HG03558 (cell line): Measurements from ENCODE around the gene NCL.
"Not testable (repeated sequence)": the region's sequence is repeated elsewhere in the genome, so short reads cannot be mapped to it uniquely, and the experiment has no call there.

Experiments used
- ATAC-seq: cut with Tn5 transposase; IDR thresholded peaks from one replicate; pipeline ENCODE4 v1.9.1; 2021; ENCODE audit warnings: moderate number of reproducible peaks; ENCODE audit not compliant: unreplicated experiment; ENCODE audit errors: extremely low read depth

NCL gene

DNA sequence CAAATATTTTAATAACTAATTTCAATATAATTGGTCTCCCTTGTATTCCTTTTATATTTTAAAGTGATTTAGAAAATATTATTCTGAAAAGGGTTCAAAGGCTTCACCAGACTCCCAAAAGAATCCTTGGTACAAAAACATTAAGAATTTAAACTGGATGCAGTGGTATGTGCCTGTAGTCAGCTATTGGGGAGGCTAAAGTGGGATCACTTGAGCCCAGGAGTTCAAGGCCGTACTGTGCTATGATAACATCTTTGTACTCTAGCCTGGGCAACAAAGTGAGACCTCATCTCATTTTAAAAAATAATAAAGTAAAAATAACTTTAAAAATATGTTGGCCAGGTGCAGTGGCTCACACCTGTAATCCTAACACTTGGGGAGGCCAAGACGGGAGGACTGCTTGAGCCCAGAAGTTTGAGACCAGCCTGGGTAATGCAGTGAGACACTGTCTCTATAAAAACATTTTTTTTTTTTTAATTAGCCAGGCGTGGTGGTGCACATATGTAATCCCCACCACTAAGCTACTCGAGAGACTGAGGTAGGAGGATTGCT is 14.7 kb downstream of the NCL start:
- no peak for ATAC-seq

DNA sequence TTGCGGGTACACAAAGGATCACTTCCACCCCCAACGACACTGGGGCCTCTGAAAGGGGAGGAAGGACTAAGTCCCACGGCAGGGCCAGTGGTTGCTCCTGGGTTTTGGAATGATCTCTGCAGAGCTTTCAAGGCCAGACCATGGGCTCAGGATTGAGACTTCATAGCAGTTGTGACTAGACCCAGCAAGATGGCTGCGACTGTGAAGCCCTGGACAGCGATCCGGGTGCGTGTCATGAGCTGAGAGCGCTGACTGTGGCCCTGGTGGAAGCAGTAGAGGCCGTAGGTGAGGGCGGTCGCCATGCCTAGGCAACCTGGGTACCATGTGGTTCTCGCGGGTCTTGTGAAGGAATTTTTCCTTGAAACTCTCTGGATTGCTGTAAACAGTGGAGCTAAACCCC is 27.3 kb downstream of the NCL start:
- ATAC-seq, result no peak

DNA sequence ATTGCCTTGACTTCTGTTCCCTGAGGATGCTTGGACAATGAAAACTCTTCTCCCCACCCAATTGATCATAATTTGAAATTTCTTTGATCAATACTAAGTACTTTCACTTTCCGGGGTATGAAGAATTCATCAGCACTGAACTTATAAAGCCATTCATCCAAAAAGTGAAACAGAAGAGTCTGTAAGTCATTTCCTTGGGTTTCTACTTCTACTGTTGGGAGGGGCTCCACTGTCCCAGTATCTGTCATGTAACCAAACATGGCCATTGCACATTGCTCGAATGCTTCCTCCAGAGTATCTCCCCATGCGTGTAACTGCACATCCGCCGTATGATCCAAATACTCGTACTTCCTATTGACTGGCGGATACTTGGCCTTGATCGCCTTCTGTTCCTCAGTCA is 30.3 kb downstream of the NCL start:
- ATAC-seq, result no peak

DNA sequence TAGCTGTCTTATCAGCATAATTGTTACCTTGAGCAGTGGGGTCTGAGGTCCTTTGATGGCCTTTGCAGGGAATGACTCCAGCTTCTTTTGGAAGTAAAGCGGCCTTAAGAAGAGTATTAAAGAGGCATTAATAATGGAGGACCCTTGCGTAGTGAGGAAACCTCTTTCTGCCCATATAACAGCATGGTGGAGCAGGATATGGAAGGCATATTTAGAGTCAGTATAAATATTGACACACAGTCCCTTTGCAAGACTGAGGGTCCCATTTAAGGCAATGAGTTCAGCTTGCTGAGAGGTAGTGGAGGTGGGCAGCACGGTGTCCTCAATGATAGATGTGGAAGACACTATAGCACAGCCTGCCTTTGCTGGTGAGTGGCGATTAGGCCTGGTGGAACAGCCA is 32.7 kb downstream of the NCL start:
- ATAC-seq, result no peak

DNA sequence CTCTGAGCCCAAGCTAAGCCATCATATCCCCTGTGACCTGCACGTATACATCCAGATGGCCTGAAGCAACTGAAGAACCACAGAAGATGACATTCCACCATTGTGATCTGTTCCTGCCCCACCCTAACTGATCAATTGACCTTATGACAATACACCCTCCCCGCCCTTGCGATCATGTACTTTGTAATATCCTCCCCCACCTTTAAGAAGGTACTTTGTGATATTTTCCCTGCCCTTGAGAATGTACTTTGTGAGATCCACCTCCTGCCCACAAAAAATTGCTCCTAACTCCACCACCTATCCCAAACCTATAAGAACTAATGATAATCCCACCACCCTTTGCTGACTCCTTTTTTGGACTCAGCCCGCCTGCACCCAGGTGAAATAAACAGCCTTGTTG is 33.8 kb downstream of the NCL start:
- ATAC-seq, result not testable (repeated sequence)

DNA sequence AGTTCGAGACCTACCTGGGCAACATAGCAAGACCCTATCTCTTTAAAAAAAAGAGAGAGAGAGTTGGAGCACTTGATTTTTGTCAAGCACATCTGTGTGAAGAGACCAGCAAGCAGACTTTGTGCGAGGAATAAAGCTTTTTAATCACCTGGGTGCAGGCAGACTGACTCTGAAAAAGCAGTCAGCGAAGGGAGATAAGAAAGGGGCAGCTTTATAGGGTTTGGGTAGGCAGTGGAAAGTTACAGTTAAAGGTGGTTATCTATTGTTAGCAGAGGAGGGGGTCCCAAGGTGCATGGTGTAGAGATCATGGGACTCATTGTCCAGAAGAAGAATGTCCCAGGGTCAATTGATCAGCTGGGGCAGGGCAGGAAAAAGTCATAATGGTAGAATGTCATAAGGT is 34.4 kb downstream of the NCL start:
- no peak for ATAC-seq

DNA sequence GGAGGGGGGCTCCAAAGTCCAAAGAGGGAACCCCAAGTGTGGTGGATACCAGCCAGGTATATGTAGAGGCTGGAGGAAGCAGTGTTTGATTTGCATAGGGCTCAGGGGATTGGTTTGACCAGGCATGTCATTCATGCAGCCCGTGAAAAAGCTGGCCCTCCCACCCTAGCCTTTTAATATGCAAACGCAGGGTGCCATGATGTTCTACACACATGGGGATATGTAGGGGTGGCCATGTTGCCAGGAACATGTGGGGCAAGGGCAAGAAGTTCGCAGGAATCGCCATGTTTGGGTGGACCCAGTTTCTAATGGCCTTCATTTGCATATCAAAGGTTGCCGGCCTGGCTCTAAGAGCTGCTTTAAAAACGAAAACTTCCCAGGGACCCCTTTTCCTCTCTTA is 35.1 kb downstream of the NCL start:
- no peak for ATAC-seq

DNA sequence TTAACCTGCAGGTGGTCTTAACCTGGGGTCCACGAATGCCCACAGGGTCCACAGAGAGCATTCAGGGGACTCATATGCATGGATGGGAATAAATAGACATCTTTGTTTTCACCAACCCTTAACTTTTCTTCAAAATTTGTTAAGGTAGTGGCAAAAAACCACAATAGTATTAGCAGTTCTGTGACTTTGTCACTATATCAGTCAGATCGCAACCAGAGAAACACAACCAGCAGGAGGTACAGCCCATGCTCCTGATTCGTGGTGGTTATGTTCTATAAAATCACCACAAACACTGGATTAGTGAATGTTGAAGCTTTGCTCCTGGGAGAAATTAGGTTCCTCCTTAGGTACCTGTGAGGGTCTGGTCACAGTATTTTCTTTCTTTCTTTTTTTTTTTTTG is 37.2 kb downstream of the NCL start:
- no peak for ATAC-seq

DNA sequence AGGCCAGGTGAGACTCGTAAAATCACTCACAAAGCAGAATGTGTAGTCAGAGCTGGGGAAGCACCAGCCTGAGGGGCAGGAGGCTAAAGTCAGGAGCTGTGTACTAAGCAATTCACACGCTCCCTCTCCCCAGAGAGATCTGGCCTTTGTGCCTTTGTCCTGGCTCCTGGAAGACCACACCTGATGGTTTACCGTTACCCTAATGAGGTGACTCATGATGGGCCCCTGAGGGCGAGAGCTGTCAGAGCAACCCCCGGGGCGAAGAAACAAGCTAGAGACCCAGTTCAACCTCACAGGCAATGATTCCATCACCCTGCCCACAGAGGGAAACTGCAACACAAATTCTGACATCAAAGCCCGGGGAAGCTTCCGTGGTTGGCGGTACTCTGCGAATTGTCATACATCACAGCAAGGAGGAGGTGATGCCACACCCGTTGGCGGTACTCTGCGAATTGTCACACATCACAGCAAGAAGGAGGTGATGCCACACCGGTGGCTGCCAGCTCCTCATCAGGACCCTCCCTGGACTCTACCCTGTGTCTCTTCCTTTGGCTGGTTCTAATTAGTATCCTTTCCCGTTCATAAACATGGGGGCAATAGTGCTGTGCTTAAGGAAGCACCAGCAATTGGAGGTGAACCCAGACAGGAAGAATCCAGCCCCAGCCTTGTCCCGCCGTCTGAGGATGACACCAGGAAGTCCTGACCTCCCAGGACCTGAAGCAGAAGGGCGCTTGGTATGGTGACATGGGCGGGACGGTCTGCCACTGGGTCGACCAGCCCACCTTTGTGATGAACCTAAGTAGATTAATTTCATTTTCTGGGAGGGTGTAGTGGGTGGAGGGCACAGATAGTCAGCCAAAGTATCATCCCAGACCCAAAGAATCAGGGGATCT is 38.2 kb downstream of the NCL start:
- no peak for ATAC-seq

DNA sequence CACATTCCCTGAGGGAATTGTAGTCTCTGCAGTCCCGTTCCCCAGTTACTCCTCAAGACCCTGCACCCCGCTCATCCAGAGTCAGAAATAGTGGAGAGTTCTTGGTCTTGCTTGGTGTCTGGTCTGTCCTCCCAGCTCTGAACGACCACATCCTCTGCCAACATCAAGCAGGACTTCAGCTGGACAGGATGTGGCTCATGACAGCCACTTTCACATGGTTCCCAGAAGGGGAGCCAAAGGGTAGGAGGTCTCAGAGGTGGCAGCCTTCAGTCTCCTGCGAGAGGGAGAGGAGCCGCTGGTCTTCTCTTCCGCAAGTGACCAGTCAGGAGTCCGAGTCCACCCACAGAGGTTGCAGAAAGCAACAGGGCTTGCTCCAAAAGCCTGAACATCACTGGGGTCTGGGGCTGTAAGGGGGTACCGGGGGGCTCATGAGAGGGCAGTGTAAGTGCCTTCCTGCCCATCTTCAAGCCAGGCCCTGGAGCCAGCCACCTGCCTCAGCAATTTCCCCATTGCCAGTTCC is 38.9 kb downstream of the NCL start:
- ATAC-seq, result no peak

DNA sequence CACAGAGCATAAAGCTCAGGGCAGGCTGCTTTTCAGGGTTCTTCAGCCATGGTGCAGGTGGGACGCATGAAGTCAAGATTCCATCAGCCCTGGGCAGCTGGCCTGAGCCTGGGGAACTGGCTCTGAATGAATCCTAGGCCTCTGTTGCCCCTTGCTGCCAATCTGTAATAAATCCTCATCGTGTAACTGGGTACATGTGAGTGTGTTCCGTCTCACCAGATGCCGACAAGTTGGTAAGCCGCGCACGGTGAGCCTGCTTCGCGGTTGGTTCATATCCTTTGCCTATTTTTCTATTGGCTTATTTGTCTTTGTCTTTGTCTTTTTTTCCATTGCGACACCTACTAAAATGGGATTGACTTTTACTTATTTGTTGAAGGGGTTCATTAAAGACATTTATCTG is 41.1 kb downstream of the NCL start:
- ATAC-seq, result no peak

DNA sequence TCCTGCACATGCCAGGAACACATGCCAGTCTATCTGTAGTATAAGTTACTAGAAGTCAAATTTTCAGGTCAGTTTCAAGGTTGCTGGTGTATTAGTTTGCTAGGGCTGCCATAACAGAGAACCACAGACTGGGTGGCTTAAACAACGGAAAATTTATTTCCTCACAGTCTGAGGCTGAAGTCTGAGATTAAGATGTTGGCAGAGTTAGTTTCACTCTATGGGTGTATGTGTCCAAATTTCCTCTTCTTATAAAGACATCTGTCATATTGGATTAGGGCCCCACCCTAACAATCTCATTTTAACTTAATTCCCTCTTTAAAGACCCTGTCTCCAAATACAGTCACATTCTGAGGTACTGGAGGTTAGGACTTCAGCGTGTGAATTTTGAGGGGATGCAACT is 42.2 kb downstream of the NCL start:
- ATAC-seq, result no peak

DNA sequence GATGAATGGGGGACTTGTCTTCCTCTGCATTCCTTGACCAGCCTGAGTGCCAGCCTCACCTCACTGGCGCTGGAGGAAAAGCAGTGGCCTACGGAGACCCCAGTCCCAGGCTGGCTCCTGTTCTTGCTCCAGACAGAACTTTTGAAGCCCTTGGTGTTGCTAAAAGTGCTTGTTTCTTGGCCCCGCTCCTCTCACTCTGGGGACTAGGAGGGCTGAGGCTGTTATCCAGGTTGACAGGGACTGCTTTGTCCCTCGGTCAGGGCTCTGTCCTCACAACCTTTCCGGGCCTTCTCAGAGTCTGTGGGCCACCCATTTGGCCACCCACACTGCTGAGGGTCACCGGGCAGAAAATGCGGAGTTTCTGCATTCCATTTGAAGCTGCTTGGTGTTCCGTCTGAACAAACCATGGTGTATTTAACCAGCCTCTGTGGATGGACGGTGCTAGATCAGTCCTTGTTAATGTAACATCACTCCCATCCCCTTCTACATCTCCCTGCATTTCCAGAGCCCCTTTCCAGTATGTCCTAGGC is 43.2 kb downstream of the NCL start:
- ATAC-seq, result no peak

DNA sequence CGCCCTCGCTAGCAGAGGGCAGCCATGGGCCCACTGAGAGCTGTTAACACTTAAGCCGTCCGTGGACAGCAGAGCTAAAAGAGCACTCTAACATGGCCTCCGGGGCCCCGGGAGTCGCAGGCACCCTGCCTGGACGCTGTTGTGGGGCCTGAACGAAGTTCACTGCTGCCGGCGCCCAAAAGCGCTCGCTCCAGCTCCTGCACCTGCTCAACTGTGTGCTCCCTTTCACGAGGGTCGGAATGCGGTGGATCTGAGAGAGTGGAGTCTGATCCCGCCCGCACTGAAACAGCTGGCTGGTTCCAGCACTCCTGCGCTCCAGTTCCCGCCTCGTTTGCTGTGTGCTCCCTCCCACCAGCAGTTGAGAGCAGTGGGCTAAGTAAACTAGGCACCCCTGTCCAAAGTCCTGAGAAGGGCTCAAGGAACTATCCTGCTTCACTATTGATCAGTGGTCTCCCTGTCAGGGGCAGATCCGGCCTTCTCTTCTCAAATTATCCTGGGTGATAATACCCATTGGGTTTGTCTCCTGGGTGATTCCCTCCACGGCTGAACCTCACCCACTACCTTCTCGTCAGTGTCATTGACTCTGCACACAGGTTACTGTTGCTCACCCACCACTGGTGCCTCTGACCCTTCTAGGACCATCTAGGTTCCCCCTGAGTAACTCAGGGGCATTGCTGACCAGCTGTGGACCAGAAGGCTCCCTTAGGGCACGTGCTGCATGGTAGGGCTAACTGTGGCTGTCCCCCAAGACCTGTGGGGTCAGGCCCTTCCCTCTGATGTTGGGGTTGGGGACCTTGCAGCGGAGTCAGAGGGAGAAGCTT is 45.3 kb downstream of the NCL start:
- no peak for ATAC-seq

DNA sequence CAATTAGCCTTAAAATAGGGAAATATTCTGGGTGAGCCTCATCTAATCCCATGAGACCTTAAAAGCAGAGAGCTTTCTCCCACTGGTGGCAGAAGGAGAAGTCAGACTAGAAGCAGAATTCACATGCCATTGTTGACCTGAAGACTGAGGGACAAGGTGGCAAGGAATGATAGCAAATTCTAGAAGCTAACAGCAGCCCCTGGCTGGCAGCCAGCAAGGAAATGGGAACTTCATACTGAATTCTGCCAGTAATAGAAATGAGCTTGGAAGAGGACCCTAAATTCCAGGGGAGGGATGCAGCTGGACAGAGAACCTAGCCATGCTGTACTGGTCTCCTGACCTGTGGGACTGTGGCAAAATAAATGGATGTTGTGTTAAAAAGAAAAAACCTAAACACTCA is 49.3 kb downstream of the NCL start:
- no peak for ATAC-seq

DNA sequence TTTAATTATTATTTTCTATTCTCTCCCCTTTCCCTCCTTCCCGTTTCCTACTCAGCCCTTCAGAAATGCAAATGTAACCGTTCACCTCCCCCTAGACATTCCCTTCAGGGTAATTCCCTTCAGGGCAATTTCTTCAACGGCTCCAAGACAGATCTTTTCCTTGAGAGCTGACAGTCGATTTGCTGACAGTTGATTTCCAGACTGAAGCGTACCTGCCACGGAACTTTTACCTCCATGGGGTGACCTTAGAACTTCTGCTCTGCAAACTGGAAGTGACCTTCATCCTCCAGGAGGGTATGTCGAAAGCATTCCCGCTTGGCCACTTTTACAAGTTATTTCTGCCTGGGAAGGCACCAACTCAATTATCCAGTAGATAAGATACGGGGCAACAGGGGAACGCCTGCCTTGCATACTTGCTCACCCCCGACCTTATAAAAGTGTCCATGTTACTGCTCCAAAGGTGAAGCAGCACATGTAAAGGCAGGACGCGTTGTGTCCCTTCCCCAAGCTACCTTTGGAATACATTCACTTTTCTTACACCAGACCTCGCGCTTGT is 50.3 kb downstream of the NCL start:
- no peak for ATAC-seq

DNA sequence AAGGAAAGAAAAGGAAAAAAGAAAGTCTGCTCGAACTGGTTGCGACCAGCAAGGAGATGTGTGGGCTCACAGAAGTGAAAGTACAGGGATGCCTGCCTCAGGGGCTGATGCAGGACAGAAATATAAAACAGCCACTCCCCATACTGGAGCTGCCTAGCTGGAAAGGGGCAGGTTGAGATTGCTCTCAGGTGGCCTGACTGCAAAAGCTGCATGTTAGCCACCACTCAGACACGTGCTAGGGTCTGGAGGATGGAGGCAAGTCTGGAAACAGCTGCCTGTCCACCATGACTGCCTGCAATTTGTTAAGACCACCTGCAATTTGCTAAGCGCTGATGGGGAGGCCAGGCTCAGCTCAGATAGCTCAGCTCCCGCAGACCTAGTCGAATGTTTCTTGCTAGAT is 50.8 kb downstream of the NCL start:
- no peak for ATAC-seq

DNA sequence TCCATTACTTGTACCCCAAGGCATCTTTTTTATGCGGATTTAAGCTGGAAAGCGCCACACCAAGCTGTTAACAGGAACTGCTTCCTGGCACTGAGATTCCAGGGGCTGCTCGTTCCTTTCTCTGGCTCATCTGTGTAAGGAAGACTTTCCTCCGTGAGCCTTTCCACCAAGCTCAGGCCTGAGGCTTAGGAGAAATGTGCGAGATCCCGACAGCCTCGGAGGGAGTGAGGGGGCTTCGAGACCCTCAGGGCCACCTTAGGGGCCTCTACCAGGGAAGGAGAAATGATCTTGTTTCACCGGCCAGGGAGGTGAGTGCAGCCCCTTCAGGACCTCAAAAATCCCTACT is 51.7 kb downstream of the NCL start:
- no peak for ATAC-seq

DNA sequence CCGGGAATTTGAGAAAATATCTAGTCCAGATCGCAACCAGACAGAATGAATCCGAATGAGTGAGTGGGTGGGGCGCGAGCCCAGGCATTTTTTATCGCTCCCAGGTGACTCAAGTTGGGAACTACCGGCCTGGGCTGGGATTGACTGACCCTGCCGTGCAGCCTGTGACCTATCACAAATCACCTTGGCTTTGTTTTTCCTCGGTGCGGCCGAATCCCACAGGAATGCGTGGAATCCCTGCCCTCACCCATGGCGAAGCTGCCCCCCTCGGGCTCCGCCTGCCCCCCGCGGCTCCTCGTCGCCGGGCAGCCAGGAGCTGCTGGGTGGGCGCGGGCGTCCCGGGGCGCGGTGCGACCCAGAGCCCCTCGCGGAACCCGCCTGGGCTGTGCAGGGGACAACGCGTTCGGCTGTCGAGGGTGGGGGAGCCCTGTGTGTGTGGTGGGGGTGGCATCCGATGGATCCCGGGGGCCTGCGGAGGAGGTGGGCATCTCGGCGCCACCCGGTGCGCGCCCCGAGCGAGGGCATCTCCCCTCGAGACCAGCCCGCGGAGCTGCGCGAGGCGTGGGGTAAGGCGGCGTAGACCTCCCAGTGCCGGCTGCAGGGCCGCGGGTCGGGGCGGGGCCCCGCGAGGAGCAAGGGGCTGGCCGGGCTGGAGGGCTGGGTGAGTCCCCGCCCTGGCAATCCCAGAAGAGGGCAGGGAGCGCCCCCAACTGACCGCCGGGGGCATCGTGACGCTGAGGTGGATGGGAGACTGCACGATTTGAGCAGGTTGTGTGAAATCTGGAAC is 52.3 kb downstream of the NCL start:
- ATAC-seq, result peak; percentile 88

DNA sequence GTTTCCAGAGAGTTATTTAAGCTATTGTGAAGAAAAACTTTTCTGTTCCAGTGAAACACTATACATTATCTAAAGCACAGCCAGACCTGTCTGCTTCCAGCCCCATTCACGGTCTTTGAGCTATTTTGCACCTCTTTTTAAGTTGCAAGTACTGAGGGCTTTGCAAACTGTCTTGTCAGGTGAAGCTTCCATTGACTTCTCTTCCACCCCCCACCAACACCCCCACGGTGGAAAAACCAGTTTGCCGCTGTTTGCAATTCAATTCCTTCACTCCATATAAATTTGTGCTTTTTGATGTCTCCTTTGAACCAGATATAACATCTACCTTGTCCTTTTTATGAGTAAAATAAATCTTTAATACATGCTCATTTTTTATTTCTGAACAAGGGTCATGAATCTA is 53.0 kb downstream of the NCL start:
- ATAC-seq, result no peak
